Activated CD4-positive, alpha-beta T cell treated with anti-CD3 and anti-CD28 coated beads, Interleukin-2, amount 50 U/mL, for 4 hours (primary cell): ENCODE measurements around the gene OR14K1.
"Not testable (repeated sequence)": the region's sequence is repeated elsewhere in the genome, so short reads cannot be mapped to it uniquely, and the experiment has no call there.

Experiments used
- DNase-seq, 2 experiments: peaks; one replicate each; pipeline ENCODE4 v3.0.0-alpha.2; 2020

Gene OR14K1

GRCh38 chr1:247738315-247738714 lies at the start of gene OR14K1:
TSS of gene OR14K1 (plus strand) at chr1:247738615. CDS start at chr1:247738615, 0 bp downstream.
- no peak for DNase-seq

- DNase-seq: no peak
These were observed 37.1 kb upstream of the OR14K1 start for GRCh38 chr1:247701338-247701737.

GRCh38 chr1:247710681-247711080 lies 27.7 kb upstream of the OR14K1 start:
- not testable (repeated sequence) for DNase-seq

GRCh38 chr1:247713753-247714152 lies 24.7 kb upstream of the OR14K1 start:
- no peak for DNase-seq

- no peak for DNase-seq
These were observed 21.9 kb upstream of the OR14K1 start, which contains the start of gene OR6F1 for GRCh38 chr1:247716546-247716945. TSS of gene OR6F1 (minus strand) at chr1:247716646. CDS start at chr1:247712755, 3,891 bp downstream.

- DNase-seq: no peak
These were observed 17.2 kb upstream of the OR14K1 start for GRCh38 chr1:247721222-247721621.

GRCh38 chr1:247740721-247741120 lies 2.3 kb downstream of the OR14K1 start:
- no peak for DNase-seq

- no peak for DNase-seq
These were observed 3.3 kb downstream of the OR14K1 start for GRCh38 chr1:247741756-247742155.

- DNase-seq: not testable (repeated sequence)
These were observed 3.9 kb downstream of the OR14K1 start for GRCh38 chr1:247742215-247742760.

- DNase-seq: no peak
These were observed 8.0 kb downstream of the OR14K1 start for GRCh38 chr1:247746391-247746935.

- no peak for DNase-seq
These were observed 9.2 kb downstream of the OR14K1 start for GRCh38 chr1:247747616-247748015.

GRCh38 chr1:247748041-247748440 lies 9.6 kb downstream of the OR14K1 start, which contains the start of gene OR14A2:
TSS of gene OR14A2 (minus strand) at chr1:247748141.
- no peak for DNase-seq

- DNase-seq: no peak
These were observed 11.5 kb downstream of the OR14K1 start for GRCh38 chr1:247749870-247750269.

GRCh38 chr1:247754311-247754710 lies 15.9 kb downstream of the OR14K1 start:
- not testable (repeated sequence) for DNase-seq

- no peak for DNase-seq
These were observed 22.0 kb downstream of the OR14K1 start, which contains the start of gene OR1C1 for GRCh38 chr1:247760456-247760855. TSS of gene OR1C1 (minus strand) at chr1:247760556. CDS start at chr1:247758406, 2,150 bp downstream.

GRCh38 chr1:247769603-247770002 lies 31.2 kb downstream of the OR14K1 start:
- no peak for DNase-seq
